HT-29 (cell line): ENCODE results near the gene FAM9C. TPM values are rescaled to one million over a fixed set of nuclear protein-coding genes. Genes with fewer than 3 reads are reported as not detected.

ENCODE experiments used
- total RNA-seq: library from RNA; depleted of rRNA; stranded (reverse); fragments of >200 nt; shearing (Covaris generic); gene quantifications from 2 replicates; pipeline ENCODE4 v1.2.3, GENCODE V29; 2014; rRNA removed

FAM9C gene
- total RNA-seq, 1 experiment from 2014 or later = not detected

Other genes starting within 250 kb of the FAM9C start
- not detected in 2 replicates for gene TLR7, start 177.5 kb downstream of the FAM9C start, total RNA-seq
- gene TLR8, start 138.0 kb downstream of the FAM9C start, total RNA-seq = not detected in 2 replicates
- 538 and 675 TPM in 2 replicates for gene TMSB4X, start 69.5 kb downstream of the FAM9C start, total RNA-seq